Measurements from ENCODE around the gene GATA3. TPM values are rescaled to one million over a fixed set of nuclear protein-coding genes. Genes with fewer than 3 reads are reported as not detected.

GATA3 gene
- total RNA-seq, 1 donor from 2014 or later = not detected

DNA sequence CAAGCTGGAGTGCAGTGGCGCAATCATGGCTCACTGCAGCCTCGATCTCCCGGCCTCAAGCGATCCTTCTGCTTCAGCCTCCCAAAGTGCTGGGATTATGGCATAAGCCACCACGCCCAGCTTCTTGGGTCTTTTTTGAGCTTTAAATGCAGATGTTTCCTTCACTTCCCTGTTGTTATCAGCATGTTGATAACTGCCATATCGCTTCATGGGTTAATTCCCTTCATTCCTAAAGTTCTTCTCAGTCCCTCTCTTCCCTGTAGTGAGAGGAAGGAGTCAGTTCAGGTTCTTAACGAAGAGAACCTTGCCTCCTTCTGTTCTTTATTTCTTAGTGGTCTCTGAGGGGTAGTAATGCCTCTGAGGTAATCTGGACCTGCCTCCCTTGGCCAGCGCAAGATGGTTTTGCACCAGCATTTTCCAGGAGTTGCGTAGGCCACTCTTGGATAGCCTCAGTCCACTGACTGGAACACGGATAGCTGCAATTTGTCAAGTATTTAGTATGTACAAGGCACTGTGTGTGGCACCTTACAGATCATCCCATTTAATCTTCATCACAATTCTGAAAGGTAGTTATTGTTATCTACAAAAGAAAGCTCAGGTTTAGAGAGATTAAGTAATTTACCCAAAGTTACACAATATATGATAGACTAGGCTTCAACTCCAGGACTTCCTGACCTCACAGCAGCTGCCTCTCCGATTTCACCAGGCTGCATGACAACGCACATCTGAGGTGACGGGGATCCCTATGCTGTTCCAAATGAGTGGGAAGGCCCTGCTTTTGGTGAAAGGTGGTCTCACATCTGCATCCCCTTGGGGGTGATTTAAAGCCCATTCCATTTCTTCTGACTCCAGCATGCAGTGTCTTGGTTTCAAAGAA lies 60.5 kb downstream of the GATA3 start:
- intact Hi-C loops (cut with DNase I) = no loop called here
- H3K4me3 ChIP-seq = no peak overlapping the region
- H3K9me3 ChIP-seq = no peaks in the 10 kb centered on the region
- TF ChIP-seq, protein P1, sequence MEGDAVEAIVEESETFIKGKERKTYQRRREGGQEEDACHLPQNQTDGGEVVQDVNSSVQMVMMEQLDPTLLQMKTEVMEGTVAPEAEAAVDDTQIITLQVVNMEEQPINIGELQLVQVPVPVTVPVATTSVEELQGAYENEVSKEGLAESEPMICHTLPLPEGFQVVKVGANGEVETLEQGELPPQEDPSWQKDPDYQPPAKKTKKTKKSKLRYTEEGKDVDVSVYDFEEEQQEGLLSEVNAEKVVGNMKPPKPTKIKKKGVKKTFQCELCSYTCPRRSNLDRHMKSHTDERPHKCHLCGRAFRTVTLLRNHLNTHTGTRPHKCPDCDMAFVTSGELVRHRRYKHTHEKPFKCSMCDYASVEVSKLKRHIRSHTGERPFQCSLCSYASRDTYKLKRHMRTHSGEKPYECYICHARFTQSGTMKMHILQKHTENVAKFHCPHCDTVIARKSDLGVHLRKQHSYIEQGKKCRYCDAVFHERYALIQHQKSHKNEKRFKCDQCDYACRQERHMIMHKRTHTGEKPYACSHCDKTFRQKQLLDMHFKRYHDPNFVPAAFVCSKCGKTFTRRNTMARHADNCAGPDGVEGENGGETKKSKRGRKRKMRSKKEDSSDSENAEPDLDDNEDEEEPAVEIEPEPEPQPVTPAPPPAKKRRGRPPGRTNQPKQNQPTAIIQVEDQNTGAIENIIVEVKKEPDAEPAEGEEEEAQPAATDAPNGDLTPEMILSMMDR (IDR thresholded peaks at IDR 0.05) = no peak
- no peaks in the 10 kb centered on the region for H3K4me1 ChIP-seq
- H3K27ac ChIP-seq = no peak overlapping the region
- DNase-seq (ENCODE audit: low spot score in 2 of 2) = no peak
- H3K36me3 ChIP-seq = no peaks in the 10 kb centered on the region
- no peaks in the 10 kb centered on the region for H3K27me3 ChIP-seq

DNA sequence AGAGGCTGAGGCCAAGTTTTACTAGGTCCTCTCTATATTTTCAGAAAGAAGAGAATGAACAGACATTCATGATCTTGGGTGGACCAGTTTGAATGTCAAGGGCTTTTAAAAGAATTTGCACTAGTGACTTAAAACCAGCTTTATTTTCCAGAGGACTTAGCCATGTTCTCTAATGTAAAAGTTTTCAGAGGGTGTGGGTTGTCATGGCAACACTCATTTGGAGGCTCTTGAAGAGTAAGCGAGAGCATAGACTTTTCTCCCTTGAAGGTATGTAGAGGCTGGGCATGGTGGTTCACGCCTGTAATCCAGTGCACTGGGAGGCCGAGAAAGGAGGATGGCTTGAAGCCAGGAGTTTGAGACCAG lies 61.1 kb downstream of the GATA3 start:
- Histone ChIP-seq H3K9me3 (no peaks in the 10 kb centered on the region), H3K4me1 (no peaks in the 10 kb centered on the region), H3K36me3 (no peaks in the 10 kb centered on the region), H3K27ac (no peak overlapping the region), H3K4me3 (no peak overlapping the region), H3K27me3 (no peaks in the 10 kb centered on the region)
- no peak for DNase-seq (ENCODE audit: low spot score in 2 of 2)
- TF ChIP-seq, protein P1 (IDR thresholded peaks at IDR 0.05) = no peak
- intact Hi-C loops (cut with DNase I) = no loop called here

GRCh38 chr10:8116474-8116873 lies 62.0 kb downstream of the GATA3 start:
- intact Hi-C loops (cut with DNase I) = no loop called here
- no peak overlapping the region for H3K4me3 ChIP-seq
- TF ChIP-seq, protein P1 (IDR thresholded peaks at IDR 0.05) = no peak
- H3K27ac ChIP-seq = no peak overlapping the region
- H3K9me3 ChIP-seq = no peaks in the 10 kb centered on the region
- H3K4me1 ChIP-seq = no peaks in the 10 kb centered on the region
- no peaks in the 10 kb centered on the region for H3K27me3 ChIP-seq
- DNase-seq (ENCODE audit: low spot score in 2 of 2) = no peak
- no peaks in the 10 kb centered on the region for H3K36me3 ChIP-seq

- Histone ChIP-seq H3K9me3 (no peaks in the 10 kb centered on the region), H3K36me3 (no peaks in the 10 kb centered on the region), H3K27me3 (no peaks in the 10 kb centered on the region), H3K4me3 (no peak overlapping the region), H3K27ac (no peak overlapping the region), H3K4me1 (no peaks in the 10 kb centered on the region)
- TF ChIP-seq, protein P1 (IDR thresholded peaks at IDR 0.05) = no peak
- intact Hi-C loops (cut with DNase I) = no loop called here
- no peak for DNase-seq (ENCODE audit: low spot score in 2 of 2)
Measured at GRCh38 chr10:8116926-8117493, 62.5 kb downstream of the GATA3 start.

DNA sequence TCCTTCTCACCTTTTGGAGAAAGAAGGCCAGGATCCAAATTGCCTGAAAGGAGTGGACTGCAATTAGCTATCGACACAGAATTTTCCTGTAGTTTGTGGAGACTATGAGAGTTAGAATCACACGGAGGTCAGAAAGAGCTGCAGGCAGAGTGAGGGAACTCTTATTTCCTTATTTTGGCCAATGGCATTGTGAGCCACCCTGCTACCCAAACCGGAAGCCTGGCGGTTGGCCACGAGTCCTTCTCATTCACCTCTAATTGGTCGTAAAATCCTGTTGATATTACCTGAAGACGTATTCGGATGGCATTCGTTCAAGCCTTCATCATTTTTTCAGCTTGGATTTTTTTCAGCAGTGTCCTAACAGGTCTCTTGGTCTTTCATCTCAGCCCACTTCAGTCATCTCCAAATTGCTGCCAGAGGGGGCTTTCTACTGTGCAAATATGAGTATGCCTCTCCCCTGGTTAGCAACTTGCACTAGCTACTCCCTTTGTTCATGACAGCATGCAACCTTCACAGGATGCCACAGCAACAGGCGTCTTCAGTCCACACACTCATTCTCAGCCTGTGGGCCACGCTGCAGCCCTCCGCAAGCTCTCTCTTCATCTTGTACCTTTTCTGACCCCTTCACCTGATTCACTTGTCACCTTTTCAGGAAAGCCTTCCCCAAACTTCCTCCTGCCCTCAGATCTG lies 66.9 kb downstream of the GATA3 start:
- Histone ChIP-seq H3K27ac (no peak overlapping the region), H3K9me3 (no peaks in the 10 kb centered on the region), H3K27me3 (no peaks in the 10 kb centered on the region), H3K4me1 (no peaks in the 10 kb centered on the region), H3K36me3 (no peaks in the 10 kb centered on the region), H3K4me3 (no peak overlapping the region)
- intact Hi-C loops (cut with DNase I) = no loop called here
- no peak for DNase-seq (ENCODE audit: low spot score in 2 of 2)
- TF ChIP-seq, protein P1 (IDR thresholded peaks at IDR 0.05) = no peak

All from ascending aorta (tissue), 2 donors.